Central memory CD4-positive, alpha-beta T cell (primary cell): Measurements from ENCODE around the gene KCNK1.

Experiments
- DNase-seq: peaks from one replicate; pipeline ENCODE4 v3.0.0; 2022

Gene KCNK1

DNA sequence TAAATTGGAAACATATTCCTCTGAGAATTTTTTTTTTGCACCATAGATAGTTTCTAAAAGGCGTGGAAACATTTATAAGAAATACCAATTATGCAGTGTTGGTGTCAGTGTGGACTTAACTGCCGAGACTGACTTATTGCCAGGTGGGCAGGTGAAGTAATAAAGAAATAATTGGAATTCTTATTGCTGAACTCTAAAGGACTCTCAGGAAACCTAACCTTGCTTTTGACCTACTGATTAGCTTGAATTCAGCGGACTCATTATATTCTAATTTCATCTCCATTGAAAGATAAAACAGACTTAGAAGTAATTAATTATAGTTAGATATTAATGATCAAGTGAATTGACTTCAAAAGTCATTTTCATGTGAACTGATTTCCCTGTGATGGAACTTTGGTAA, 26.3 kb downstream of the KCNK1 start:
- no peak for DNase-seq

DNA sequence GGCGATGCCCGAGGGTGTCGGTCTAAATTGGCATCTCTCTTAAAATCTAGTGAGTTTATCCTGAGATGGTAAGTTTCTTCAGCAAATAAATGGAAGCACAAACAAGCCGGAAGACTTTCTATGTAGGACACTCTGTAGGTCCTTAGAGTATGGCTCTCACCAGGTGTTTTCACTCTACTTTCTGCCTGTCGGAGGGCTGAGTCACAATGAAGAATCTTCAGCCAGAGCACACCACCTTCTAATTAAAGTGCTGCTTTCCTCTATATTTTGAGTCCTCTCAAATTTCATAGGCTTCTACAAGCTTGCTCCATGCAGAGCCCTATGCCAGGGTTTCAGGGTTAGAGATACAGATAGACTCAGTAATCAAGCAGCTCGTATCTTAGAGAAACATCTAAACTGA, 27.1 kb downstream of the KCNK1 start:
- no peak for DNase-seq

DNA sequence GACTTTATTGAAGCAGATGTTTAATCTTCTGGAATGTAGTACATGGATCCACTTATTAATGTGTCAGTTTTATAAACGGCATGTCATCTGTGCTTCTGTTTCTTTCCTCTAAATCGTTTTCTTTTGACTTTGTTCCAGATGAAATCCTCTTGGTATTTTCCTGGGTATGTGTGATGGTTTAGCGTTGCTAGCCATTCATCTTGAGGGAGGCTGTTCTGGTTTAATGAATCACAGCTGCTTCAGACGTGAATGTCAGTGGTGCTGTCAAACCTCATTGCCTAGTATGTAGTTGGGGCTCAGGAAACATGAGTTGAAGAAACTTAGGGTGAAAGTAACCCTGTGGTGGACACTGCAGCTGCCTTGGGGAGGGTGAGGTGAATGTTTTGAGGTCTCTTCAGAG, 33.2 kb downstream of the KCNK1 start:
- no peak for DNase-seq

DNA sequence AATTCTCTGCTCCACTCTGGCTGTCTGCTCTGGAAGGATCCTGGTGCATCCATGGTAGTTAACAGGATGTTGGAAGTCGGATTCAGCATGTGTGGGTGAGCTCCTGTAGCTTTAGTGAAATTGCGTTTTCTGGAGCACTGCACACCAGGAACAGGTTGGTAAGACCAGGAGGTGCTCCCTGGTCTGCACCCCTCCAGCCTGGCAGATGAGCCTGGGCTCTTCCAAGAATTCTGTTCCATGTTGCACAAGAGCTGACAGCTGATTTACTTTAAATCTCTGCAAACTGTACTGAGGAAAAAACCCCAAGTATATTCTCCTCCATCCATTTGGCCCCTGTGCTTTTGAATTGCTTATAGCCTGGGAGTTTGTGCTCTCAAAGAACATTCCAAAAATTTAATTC, 33.7 kb downstream of the KCNK1 start:
- DNase-seq, result no peak

DNA sequence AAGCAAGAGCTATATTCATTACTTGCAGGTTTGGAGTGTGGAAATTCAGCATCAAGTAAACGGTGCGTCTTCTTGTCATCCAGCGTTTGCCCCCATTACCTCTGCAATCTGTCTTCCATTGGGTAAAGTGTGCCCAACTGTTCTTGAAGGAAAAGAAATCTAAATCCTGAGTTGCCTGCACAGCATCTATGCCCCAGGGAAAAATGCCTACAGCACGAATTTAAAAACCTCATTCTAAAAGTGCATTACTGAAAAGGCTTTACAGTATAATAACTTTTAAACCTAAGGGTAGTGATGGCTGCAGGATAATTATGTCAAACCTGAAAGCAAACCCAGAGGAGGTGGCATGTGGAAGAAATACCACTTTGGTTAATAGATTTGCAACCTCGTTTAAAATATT, 37.2 kb downstream of the KCNK1 start:
- no peak for DNase-seq

DNA sequence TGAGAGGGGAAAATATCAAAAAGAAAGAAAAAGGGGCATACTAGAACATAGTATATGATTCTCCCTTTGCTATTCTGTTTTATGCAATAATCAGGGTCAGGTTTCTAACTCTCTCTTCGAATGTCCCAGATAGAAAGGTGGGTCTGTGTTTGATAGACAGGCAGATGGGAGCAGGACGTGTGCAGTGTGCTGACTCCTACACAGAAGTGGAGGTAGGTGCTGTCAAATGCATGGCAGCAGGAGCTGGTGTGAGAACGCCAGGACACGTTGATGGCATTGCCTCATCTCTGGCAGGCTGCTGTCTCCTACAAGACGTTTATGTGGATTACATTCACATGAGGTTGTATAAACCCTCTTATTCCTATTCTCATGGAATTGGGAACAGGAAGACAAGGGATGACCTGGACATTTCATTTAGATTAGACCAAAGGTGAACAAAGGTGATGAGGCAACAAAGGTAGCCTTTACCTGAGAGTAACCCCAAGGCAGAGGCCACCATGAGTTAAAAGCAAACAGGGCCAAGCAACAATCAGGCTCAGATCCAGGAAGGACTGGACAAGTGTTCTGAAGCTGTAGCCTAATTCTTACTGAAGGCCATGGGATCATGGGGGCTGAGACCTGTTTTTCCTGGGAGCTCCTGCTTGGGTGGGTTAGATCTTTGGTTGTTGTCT, 37.8 kb downstream of the KCNK1 start:
- DNase-seq, result no peak

DNA sequence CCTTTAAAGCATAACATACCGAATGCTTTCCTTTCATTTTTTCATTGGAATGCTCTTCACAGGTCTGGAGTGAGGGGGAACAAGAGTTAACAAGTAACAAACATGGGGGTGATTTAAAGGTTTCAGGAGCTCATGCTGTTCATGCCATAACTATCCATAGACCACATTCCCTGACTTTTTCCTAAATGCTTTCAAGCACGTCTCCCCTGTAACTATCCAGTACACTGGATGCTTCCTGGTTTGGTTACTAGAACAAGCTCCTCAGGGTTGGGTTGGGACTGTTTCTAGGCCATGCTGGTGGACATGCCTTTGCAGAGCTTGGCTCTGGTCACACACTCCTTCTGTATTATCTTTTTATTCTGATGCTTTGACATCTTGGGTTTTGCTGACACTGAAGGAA, 38.6 kb downstream of the KCNK1 start:
- no peak for DNase-seq

DNA sequence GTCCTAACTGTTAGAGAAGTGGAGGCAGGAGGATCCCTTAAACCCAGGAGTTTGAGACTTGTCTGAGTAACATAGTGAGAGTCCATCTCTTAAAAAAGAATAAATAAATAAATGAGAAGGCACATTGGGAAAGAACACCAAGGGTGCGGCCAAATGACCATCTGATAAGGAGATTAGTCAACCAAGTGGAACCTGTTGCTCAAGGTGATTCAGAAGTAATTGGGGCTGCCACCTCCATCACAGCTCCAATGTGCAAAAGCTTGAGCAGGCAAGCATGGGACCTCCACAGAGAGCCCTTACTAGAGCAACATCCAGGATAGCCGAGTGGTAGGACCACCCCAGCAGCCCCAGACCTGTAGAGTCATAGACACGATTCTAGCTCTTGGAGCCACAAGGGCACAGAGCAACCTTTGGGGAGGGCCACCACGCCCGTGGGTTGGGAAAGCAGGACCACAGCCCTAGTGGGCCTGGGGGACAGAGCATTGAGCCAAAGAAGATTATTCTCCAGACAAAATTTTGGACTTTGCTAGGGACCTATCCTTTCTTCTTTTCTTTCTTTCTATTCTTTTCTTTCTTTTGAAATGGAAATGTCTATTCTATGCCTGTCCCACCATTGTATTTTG, 40.9 kb downstream of the KCNK1 start:
- no peak for DNase-seq

DNA sequence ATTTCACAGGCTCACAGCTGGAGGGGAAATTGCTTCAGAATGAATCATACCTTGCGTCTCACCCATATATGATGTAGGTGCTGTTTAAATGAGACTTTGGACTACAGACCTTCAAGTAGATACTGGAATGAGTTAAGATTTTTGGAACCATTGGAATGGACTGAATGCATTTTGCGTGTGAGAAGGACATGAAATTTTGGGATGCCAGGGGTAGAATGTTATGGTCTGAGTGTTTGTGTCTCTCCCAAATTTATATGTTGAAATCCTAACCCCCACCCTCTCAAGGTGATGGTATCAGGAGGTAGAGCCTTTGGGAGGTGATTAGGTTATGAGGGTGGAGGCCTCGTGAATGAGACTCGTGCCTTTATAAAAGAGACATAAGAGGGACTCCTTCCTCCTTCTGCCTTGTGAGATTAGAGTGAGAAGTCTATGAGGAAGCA, 41.4 kb downstream of the KCNK1 start:
- DNase-seq, result no peak

DNA sequence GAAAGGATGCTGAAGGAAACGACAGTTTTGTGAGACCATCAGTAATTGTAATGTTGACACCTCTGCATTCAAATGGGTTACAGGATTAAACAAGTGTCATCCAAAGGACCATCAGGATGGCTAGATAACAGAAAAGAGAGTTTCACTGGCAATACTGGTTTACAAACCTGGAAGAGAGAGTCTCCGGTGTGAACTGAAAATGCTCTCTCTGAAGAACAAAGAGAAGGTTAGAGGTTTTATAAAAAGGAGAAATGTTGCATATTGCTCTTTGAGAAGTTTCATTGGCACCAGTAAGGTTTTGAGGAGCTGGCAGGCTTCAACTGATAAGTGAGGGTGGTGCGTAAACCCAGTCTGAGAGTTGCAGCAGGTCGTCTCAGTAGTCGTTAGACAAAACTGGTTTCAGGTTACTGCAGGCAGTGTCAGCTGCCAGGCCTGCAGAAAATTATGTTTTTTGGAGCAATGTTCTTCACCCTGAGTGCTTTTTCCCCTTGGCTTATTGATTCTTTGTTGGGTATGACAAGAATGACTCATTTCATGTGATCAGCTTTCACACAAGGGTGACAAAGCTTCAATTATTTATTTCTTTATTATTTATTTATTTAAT, 42.2 kb downstream of the KCNK1 start:
- DNase-seq, result no peak

DNA sequence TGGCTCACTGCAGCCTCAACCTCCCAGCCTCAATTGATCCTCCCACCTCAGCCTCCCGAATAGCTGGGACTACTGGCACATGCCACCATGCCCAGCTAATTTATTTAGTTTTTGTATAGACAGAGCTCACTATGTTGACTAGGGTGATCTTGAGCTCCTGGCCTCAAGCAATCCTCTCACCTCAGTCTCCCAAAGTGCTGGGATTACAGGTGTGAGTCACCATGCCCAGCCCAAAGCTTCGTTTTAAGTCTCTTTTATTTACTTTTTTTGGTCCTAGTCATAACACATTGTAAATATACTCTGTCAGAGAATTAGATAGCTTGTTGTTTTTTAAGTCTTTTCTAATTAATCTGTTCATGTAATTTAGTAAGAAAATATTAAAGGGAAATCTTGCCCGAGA, 42.8 kb downstream of the KCNK1 start:
- DNase-seq, result no peak

DNA sequence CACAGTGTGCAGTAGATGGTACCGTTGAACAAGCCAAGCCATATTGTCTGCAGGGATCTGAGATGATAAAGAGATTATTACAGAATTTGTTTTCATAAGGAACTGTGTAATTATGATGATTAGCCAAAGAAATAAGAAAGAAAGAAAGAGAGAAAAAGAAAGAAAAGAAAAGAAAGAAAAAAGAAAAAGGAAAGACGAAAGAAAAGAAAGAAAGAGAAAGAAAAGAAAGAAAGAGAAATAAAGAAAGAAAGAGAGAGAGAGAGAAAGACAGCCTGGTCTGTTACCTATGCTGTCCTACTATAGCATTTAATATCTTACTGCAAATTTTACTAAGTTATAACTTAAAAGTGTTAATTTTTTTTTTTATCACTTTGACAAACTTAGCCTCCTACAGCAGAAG, 43.6 kb downstream of the KCNK1 start:
- no peak for DNase-seq

DNA sequence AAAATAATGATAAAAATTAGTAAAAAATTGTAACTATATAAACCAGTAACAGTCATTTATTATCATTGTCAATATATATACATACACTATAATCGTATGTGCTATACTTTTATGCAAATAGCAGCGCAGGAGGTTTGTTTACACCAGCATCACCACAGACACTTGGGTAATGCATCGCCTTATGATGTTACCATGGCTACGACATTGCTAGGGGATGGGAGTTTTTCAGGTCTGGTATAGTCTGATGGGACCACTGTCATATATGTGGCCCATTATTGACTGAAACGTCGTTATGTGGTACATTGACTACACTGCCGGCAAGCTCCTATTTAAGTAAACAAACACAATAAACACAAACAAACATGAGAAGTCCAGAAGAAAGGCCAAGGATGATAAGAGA, 45.6 kb downstream of the KCNK1 start:
- DNase-seq, result no peak

DNA sequence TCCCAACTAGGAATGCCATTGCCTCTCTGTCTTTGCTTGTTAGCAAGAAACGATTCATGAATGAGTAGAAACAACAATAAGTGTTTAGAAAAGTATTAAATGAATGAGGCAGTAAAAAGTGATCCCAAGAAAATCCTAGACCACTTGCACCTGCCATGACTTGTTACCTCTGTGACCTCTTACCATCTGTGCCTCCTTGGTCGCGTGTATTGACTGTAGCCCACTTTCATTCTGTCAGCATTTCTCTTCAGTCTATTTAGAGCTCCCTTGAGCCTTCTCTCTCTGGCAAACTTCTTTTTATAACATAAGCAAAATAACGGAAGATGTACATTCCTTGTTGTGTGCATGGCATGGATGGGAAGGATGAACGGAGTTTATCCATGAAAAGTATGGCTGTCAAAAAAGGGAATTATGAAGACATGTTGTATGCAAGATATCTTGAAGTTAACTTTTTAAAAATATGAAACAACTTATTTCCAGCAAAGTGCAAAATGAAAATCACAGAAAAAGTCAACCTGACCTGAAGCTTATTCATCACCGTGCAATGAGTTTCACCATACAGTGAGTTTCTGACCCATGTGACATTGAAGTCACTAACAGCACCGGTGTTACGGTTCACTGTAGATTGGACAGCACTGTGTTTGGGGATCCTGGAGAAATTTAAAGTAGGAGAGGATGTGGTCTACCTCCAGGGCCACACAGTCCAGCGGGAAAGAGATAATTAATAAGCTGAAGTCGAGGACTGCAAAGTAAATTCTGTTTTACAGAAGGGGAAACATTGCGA, 47.7 kb downstream of the KCNK1 start:
- DNase-seq, result no peak

DNA sequence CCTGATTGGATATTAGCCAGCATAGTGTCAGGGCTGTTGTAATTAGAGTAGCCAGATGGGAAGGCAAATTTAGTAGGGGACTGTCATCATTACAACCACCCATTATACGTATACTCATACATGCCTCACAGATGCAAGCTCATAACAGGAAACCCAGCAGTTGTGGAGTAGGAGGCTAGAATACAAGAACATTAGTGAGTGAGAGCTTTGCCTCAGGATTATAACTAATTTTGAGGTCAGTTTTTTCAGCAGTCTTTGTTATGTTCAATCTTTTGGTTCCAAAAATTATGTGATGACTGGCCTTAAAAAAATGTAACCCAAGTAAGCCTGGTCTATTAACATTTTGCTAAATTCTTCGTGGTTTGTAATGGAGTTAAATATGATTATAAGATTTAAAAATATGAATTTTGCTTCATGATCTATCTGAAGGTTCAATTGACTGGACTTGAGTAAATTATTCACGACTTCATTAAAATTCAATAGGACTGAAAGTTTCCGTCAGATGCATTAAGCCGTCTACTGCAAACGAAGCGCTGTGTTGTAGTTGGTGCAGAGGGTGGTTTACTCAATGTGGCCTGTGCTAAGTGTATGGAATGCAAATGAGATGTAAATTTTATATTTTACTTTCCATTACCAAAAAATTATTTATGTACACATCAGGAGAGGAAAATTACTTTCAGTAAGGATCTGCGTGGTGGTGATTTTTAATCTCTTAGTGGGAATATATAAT, 48.8 kb downstream of the KCNK1 start:
- no peak for DNase-seq

DNA sequence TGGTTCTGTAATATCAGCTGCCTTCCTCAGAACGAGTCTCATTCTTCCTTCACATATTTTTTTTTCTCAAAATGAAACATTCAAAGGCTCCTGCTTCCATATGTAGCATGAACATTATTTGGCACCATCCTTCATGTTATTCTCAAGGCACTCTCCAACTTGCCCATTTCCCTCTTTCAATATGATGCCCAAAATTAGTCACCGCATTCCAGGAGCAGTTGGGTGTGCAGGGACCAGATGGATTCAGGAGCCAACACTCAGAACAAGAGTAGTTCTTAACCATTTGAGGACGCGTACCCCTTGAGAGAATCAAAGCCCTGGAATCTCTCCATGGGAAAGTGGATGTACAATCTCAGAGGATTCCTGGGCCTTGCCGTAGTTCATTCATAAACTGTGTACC, 50.3 kb downstream of the KCNK1 start:
- no peak for DNase-seq

DNA sequence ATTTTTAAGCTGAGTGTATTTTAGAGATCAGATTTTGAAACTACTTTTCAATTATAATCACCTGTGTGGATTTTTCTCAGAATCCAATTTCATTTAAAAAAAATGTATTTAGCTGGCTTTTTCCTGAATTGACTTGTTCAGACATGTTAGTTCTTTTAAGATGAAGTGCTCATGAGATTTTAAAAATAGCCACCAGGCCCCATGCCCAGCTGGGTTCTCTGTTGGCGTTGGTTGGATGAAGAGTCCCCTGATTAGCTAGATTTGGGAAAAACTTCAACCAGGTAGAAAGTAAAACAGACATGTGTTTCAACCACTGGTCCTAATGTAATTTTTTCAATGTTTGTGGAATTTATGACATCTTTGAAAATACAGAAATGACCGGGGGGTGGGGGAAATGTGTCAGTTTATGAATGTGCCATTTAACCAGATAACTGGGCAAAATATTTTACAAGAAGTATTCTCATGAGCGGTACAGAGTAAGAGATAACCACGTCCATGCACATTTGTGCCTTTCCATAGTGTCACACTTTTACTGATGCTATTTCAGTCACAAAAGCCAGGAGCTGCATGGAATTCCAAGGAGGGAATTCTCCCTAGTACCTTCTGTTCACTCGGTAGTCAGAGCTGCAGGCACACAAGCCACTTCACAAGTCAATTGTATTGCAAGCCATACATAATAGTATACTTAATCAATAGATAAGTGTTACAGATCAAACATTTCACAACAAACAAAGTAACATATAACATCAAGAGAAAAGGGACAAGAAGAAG, 51.1 kb downstream of the KCNK1 start:
- DNase-seq, result no peak

DNA sequence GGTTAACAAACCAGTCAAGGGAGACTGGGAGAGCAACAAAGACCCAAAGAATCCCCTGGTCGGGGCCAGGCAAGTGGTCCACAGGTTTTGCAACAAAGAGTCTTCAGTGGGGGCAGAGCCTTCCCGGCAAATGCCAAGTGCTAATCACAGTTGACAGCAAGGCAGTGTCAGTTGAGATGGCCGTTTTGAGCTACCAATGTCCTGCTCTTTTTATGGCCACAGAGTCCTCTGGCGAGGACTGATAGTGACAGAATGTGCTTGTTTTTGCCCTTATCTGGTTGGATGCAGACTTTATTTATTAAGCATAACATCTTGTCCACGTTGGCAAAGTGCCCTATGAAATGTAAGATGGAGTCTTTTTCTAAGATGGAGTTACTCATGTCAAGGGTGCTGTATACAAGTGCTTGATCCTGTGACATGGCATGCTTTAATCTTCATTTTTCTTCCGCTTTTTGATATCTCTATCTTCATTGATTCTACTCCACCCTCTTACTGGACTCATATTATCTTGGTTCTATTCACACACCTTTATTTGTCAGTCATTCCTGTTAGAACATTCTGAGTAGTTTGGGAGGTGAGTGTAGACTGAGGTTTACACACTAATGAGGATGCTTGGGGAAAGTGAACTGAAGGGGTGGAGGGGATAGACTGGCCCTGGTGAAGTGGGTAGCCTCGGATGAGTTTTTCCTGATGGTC, 51.8 kb downstream of the KCNK1 start:
- no peak for DNase-seq

DNA sequence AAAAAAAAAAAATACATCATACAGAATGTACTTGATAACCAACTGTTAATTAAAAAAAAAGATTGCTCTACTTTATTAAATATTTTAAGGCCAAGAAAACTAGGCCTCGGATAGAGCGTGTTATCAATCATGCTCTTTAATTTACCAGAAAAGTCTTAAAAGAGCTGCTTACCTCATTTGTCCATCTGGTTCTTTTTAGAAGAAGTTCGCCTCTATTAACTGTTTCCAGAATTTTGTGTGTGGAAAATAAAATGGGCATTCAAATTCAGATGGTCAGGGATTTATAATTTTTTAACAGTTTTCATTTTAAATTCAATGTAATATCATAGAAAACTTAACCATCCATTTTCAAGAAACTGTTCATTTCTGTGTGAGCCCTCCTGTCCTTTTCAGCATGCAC, 53.8 kb downstream of the KCNK1 start:
- no peak for DNase-seq

DNA sequence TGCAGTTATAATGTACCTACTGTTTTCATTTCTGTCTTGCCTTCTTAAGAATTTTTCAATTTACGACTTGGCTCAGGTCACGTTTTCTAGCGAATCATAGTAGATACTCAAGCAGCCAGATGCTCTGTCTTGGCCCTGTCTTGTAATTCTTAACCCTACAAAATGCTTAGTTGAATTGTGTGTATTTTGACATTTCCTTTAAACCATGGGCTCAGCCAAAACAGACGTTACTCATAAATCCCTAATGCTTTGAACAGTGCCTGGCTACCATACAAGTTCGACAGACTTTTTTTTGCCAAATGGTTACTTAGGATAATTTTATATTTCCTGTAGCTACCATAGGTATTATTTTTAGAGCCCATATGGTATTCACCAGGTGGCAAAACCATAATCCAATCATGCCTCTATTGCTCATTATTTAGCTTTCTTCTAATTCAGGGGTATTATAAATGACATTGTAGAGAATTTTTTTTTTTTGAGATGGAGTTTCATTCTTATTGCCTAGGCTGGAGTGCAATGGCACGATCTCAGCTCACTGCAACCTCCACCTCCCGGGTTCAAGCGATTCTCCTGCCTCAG, 54.3 kb downstream of the KCNK1 start:
- DNase-seq, result no peak

DNA sequence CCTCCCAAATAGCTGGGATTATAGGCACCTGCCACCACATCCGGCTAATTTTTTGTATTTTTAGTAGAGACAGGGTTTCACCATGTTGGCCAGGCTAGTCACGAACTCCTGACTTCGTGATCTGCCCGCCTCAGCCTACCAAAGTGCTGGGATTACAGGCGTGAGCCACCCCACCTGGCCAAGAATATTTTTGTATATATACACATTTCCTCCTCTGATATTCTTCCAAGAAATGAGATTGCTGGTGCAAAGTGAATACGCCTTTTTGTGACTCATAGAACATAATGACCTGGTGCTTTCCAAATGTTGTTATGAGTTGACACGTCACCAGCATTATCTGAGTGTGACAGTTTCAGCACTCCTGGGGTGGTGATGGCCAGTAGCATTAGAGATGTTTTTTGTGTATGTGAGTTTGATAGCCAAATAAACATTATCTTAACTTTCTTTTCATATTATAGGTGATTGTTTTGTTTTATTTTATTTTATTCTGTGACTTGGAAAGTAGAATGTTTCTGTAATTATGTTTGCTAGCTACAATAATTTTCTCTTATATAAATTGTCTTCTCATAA, 54.9 kb downstream of the KCNK1 start:
- no peak for DNase-seq
